Endothelial cell of hepatic sinusoid (primary cell): Measurements from ENCODE around the gene ELL2.

ENCODE experiments used
- in situ Hi-C: cut with HindIII; loops from 2 replicates; pipeline ENCODE4 v1.10.0; 2017; ENCODE audit warnings: low sequenced_read_pairs

Gene ELL2

GRCh38 chr5:95845391-95845790 lies 116.3 kb downstream of the ELL2 start:
- in situ Hi-C loops = loop anchor here (25.0 kb wide), 1 partner anchor 183 kb away; no protein-coding TSS in a partner anchor

- in situ Hi-C loops = loop anchor here (25.0 kb wide), 1 partner anchor 181 kb away; no protein-coding TSS in a partner anchor
Observed at GRCh38 chr5:95843733-95844223, 117.9 kb downstream of the ELL2 start.

GRCh38 chr5:95842854-95843544 lies 118.7 kb downstream of the ELL2 start:
- in situ Hi-C loops = loop anchor here (25.0 kb wide), 1 partner anchor 181 kb away; no protein-coding TSS in a partner anchor

- in situ Hi-C loops = loop anchor here (25.0 kb wide), 1 partner anchor 180 kb away; no protein-coding TSS in a partner anchor
Observed at GRCh38 chr5:95841914-95842812, 119.5 kb downstream of the ELL2 start.

- in situ Hi-C loops = loop anchor here (25.0 kb wide), 1 partner anchor 179 kb away; no protein-coding TSS in a partner anchor
Observed at GRCh38 chr5:95840956-95841705, 120.5 kb downstream of the ELL2 start.

- in situ Hi-C loops = loop anchor here (25.0 kb wide), 1 partner anchor 177 kb away; no protein-coding TSS in a partner anchor
Observed at GRCh38 chr5:95839658-95840057, 122.0 kb downstream of the ELL2 start.

- in situ Hi-C loops = loop anchor here (25.0 kb wide), 1 partner anchor 176 kb away; no protein-coding TSS in a partner anchor
Observed at GRCh38 chr5:95838556-95838955, 123.1 kb downstream of the ELL2 start.

GRCh38 chr5:95838001-95838520 lies 123.6 kb downstream of the ELL2 start:
- in situ Hi-C loops = loop anchor here (25.0 kb wide), 1 partner anchor 176 kb away; no protein-coding TSS in a partner anchor

- in situ Hi-C loops = loop anchor here (25.0 kb wide), 1 partner anchor 175 kb away; no protein-coding TSS in a partner anchor
Observed at GRCh38 chr5:95837492-95837891, 124.2 kb downstream of the ELL2 start.

- in situ Hi-C loops = loop anchor here (25.0 kb wide), 1 partner anchor 175 kb away; no protein-coding TSS in a partner anchor
Observed at GRCh38 chr5:95836971-95837370, 124.7 kb downstream of the ELL2 start.

- in situ Hi-C loops = loop anchor here (25.0 kb wide), 1 partner anchor 174 kb away; no protein-coding TSS in a partner anchor
Observed at GRCh38 chr5:95836544-95836943, 125.1 kb downstream of the ELL2 start.

GRCh38 chr5:95835682-95836385 lies 125.8 kb downstream of the ELL2 start:
- in situ Hi-C loops = loop anchor here (25.0 kb wide), 1 partner anchor 174 kb away; no protein-coding TSS in a partner anchor
